KOPT-K1 (cell line): Measurements from ENCODE around the gene CSTPP1.

Experiments
- H3K27ac ChIP-seq: fragments of 200-600 bp; sonication (generic); 2 replicates; pipeline ENCODE4 v1.5.1; 2016; ENCODE audit warnings: antibody characterized with exemption, mild to moderate bottlenecking, low read depth, low read length; ENCODE audit not compliant: poor library complexity, severe bottlenecking
- H3K36me3 ChIP-seq: fragments of 200-600 bp; sonication (generic); 2 replicates; pipeline ENCODE4 v1.5.1; 2017; ENCODE audit warnings: antibody characterized with exemption, mild to moderate bottlenecking, low read length, moderate library complexity; ENCODE audit not compliant: insufficient read depth
- H3K9me3 ChIP-seq: fragments of 200-600 bp; sonication (generic); 2 replicates; pipeline ENCODE4 v1.5.1; 2017; ENCODE audit warnings: antibody characterized with exemption, low read length, mild to moderate bottlenecking; ENCODE audit not compliant: insufficient read depth, poor library complexity, severe bottlenecking

The CSTPP1 gene

DNA sequence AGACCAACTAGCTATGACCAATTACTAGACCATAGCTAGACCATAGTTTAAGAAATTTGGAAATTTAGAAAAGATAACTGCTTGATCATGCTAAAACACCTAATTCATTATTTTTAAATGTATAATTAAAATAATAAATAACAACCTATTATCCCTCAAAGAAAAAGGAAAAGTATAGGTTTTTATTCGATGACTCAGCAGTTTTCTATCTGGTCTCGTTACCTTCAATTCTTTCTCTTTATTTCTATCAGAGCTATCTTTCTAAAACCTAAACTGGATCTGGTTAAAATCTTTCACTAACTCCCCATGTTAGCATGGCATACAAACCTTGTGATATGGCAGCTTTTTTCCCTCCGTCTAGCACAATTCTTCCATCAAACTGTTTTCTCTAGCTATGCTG, 27.3 kb downstream of the CSTPP1 start:
- no peak overlapping the region for H3K27ac ChIP-seq
- H3K36me3 ChIP-seq = peaks cover 7% of the 10 kb centered on the region; the same call in 1 of the 2 replicates
- H3K9me3 ChIP-seq = peaks cover 23% of the 10 kb centered on the region

DNA sequence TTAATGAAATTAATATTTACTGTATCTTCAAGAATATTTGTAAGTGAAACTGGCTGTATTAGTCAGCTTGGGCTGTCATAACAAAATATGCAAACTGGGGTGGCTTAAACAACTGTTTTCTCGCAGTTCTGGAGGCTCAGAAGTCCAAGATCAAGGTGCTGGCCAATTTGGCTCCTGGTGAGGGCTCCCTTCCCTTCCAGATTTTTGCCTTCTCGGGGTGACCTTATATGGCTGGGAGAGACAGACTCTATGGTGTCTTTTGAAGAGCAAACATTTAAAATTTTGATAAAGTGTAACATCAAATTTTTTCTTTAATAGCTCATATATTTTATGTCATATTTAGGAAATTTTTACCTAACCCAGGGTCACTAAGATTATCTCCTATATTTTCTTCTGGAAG, 30.2 kb downstream of the CSTPP1 start:
- H3K27ac ChIP-seq = no peak overlapping the region
- no peaks in the 10 kb centered on the region for H3K36me3 ChIP-seq
- no peaks in the 10 kb centered on the region for H3K9me3 ChIP-seq

DNA sequence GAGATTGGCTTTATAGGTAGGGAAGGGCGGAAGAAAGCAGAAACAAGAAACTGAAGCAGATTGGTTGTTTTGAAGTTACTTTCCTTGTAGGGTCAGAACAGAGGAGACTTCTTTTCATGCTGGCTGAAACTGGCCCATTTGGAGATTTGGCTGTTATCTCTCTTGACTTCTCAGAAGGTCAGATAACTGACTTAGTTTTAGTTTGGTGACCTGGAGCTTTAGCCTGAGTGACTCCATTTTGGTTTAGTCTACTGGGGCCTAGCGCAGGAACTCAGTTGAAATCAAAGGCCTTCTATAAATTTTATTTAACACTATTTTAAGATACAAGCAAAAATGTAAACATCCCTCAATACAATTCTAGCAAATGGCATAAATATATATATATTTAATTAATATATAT, 31.4 kb downstream of the CSTPP1 start:
- H3K9me3 ChIP-seq = no peaks in the 10 kb centered on the region
- no peak overlapping the region for H3K27ac ChIP-seq
- no peaks in the 10 kb centered on the region for H3K36me3 ChIP-seq

DNA sequence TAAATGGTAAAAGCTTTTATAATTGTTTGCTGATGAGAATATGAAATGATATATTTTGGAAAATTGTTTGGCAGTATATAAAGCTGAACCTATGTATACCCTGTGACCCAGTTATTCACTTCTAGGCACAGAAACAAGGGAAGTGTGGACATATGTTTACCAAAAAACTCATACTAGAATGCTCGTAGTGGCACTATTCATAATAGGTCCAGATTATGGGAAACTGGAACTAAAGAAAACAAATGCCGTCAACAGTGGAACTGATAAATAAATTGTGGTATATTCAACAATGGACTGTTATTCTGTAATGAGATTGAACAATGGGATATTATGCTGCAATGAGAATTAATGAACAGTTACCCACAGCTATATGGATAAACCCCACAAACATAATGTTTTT, 32.8 kb downstream of the CSTPP1 start:
- no peaks in the 10 kb centered on the region for H3K36me3 ChIP-seq
- no peaks in the 10 kb centered on the region for H3K9me3 ChIP-seq
- H3K27ac ChIP-seq = no peak overlapping the region

DNA sequence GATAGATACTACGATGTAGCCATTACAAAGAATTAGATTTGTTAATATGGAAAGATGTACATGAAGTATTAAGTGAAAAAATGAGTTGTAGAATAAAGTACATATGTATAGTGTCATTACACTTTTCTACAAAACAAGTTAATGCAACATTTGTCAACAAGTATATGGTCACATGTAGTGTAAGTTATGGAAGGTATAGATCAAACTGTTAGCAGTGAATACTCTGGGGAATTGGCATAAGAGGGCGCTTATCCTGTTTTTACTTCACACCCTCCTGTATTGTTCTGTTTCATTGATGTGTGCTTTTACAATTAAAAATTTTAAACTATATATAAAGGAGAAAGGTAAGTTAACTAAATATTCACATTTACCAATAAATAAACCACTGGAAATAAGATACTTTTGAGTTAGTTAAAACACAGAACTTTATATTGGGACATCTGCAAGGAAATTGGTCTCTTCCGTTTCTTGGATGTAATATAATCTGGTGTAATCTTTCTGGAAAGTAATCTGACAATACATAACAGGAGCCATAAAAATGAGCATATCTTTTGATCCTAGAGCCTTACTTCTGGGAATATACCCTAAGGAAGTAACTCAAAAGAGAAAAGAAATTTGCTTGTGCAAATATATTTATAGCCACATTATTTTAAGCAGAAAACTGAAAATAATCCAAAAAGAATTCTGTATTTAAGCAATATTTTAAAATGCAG, 34.5 kb downstream of the CSTPP1 start:
- H3K27ac ChIP-seq = no peak overlapping the region
- no peaks in the 10 kb centered on the region for H3K9me3 ChIP-seq
- no peaks in the 10 kb centered on the region for H3K36me3 ChIP-seq

DNA sequence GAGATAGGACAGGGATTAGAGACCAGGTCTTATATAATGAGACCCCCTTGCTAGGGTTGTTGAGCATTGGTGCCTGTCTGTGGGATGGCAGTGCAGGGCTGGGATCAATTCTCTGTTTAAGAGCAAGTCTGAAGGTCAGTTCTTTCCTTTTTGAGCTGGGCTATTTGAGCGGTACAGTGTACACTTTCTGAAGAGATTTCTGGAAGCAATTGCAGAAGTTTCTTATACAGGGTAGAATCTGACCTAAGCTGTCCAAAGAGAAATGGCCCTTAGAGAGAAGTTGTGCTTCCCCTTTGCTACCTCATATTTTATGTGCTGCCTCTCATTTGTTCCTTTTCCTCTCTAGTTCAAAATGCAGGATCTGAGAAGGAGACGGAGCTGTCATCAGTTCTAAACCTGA, 35.8 kb downstream of the CSTPP1 start:
- Histone ChIP-seq H3K27ac (no peak overlapping the region), H3K36me3 (no peaks in the 10 kb centered on the region), H3K9me3 (no peaks in the 10 kb centered on the region)

DNA sequence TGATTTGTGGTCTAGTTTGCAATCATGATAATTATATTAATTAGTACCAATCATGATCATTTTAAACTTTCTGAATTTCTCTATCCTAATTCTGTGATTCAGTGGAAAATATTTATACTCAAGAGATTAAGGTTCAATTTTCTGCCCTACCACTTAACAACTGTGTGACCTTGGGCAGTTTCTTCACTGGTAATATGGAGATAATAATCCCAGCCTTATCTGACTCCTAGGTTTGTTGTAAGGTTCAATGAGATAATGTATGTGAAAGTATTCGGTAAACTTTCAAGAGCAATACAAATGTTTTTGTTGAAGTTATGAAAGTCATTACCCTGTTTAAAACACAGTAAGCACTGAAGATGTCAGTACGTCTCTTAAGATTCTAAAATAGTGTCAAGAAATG, 36.3 kb downstream of the CSTPP1 start:
- Histone ChIP-seq H3K27ac (no peak overlapping the region), H3K36me3 (no peaks in the 10 kb centered on the region), H3K9me3 (no peaks in the 10 kb centered on the region)

DNA sequence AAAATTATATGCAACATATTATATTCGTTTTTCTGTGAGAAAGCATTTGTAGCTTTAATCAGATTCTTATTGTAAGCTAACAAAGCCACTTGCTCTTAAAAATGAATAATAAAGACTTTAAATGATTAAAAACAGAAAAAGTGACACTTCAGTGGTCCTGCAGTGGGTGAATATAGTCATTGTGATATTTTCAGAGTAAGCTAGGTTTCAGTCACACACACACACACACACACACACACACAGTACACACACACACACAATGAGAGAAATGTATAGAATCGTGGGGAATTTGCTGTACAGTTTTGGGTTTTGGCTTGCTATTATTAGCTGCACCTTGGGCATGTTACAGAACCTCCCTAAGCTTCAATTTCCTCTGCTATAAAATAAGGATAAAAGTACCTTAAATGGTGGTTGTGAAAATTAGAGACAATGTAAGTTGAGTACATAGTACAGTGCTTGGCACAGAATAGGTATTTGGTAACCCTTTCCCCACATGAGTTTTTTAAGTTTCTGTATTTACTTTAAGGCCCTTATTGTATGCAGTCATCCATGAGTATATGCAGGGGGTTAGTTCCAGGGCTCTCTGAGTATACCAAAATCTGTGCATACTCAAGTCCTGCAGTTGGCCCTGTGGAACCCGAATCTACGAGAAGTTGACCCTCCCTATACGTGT, 39.8 kb downstream of the CSTPP1 start:
- Histone ChIP-seq H3K9me3 (no peaks in the 10 kb centered on the region), H3K36me3 (no peaks in the 10 kb centered on the region), H3K27ac (no peak overlapping the region)

DNA sequence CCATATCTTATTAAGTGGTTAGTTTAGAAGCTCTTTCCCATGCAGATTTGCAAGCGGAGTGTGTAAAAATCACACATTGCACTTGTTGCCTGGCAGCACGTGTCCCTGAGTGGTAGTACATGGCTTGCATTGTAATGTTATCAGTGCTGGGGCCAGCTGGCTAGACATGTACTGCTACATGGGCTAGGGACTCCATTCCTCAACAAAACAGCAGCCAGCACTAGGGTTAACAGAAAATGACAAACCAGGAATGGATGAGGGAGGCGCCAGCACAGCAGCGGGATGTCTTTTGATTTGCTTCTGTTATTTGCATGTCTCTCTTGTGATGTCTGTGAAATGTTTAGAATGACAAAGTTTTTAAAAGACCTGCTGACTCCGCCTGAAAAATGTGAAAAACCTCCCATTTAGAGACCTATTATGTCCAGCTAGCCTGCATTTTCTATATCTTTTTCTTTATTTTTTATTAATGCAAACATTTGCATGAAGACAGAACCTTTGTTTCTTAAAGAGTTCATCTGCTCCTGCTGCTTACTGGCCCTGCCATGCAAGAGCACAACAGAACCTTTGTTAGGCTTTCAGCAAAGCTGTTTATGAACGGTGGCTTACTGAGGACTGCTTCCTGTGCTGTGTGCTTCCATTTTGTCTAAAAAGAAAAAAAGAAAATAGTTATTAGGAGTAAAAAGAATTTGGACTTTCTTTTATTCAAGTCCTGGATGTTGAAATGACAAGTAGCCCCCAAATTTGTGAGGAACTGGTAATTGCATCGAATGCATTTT, 40.7 kb downstream of the CSTPP1 start:
- Histone ChIP-seq H3K36me3 (no peaks in the 10 kb centered on the region), H3K27ac (no peak overlapping the region), H3K9me3 (no peaks in the 10 kb centered on the region)

DNA sequence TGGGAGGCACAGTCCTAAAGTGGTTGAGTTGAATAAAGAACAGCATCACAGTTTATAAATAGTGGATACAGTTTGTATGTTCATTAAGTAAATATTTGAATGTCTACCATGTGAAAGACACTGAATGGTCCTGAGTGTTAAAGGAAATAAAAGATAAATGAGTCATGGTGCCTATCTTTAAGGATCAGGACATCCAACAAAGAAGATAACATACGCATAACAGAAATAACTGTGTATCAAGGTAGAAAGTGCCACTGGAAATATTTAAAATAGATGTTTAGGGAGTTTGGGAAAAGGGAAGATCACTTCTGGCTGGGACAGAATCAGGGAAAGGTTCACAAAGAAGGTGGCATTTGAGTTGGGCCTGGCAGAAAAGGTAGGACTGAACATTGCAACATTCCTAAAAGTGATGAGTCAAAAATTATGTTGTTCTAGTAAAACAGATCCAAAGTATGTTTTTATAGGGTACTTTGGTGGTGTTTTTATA, 41.5 kb downstream of the CSTPP1 start:
- no peaks in the 10 kb centered on the region for H3K9me3 ChIP-seq
- H3K27ac ChIP-seq = no peak overlapping the region
- H3K36me3 ChIP-seq = no peaks in the 10 kb centered on the region

DNA sequence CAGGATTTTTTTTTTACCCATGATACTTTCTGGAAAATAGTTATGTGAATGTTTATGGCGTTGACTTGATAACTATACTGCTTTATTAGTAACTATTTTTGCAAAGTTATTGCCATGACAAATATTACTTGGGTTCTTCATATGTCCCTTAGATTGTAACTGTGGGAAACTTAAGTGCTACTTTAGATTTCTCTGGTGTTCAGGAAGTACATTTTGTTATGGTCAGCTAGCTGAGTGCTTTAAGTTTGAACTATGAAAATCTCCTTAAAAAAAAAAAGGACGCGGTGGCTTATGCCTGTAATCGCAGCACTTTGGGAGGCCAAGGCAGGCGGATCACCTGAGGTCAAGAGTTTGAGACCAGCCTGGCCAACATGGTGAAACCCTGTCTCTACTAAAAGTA, 42.8 kb downstream of the CSTPP1 start:
- H3K36me3 ChIP-seq = no peaks in the 10 kb centered on the region

DNA sequence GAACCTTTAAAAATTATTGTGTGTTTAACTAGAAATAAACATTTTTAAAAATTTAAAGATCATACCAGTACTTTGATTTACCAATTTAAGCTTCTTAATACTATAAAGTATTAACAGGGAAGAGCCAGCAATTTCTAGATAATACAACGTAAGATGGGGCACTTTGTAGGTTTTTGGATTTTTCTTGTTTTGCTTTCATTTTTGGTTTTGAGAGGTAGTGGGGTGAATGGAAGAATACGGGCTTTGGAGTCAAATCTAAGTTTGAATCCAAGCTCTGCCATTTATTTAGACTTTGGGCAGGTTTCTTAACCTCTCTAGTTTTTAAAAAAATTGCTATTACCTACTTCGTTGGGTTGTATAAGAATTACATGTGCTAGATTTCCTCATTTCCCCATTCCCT, 44.9 kb downstream of the CSTPP1 start:
- Histone ChIP-seq H3K36me3 (no peaks in the 10 kb centered on the region), H3K27ac (peak overlapping the region; percentile 43), H3K9me3 (no peaks in the 10 kb centered on the region)

More for the DNA sequence above, 42.8 kb downstream of the CSTPP1 start:
- H3K27ac ChIP-seq = no peak overlapping the region
- H3K9me3 ChIP-seq = no peaks in the 10 kb centered on the region

DNA sequence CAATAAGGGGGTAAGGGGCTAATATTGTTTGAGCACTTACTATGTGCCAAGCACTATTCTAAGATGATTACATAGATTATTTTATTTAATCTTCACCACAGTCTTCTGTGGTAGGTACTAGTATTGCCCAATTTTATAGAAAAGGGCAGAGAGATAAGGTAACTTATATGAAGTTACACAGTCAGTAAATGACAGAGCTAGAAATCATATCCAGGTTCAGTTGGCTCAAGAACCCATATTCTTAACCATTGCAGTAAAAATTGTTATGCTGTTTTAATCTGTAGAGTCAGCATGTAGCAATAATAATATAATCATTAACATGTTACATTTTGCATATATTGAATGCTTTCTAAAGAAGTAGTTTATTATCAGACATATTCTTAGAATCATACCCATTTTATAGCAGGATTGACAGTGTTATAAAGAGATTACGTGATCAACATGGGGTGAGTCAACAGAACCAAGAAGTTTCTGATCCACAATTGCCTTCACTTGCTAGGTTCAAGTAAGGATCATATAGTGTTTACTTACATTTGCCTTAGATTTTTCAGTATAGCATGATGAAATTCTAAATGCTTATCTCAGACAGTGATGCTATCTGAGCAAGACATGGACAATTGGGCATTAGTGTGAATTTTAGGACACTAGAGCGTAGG, 46.4 kb downstream of the CSTPP1 start:
- Histone ChIP-seq H3K36me3 (0 out of 2 replicates have a peak, but pooled peaks cover 5% of the 10 kb centered on the region), H3K27ac (no peak overlapping the region), H3K9me3 (no peaks in the 10 kb centered on the region)

DNA sequence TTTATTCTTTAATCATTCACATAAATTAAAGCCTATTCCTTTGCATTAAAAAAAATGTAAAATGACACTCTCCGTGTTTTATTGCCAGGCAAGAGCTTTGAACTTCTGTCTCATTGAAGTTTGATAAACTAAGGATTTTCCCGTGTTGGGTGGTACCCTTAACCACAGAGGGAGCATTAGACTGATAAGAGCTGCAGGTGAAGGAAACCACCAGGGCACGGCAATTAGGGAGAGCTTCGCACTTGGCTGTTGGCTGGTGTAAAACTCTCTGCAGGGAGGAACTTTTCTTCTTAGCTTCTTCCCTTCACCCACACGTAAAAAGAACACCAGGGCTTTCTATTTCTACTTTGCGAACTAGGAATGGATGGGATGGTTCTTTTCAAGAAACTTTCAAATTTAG, 47.0 kb downstream of the CSTPP1 start:
- Histone ChIP-seq H3K9me3 (no peaks in the 10 kb centered on the region), H3K36me3 (0 out of 2 replicates have a peak, but pooled peaks cover 5% of the 10 kb centered on the region), H3K27ac (no peak overlapping the region)

DNA sequence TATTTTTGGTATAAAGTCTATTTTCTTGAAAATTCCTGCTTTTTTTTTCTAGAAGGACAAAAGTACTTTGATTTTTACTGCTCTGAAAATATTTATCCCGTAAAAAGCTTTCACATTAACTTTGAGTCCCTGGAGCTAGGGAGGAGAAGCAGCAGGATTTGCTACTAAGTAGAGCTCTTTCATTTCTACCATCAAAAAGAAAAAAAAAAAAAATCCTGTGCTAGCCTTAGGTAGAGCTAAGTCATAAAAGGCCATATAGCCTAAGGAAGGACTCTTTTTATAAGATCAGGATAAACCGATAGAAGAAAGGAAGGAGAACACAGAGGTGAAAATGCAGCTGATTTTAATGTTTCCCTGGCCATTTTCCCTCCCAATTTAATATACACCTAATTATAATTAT, 48.0 kb downstream of the CSTPP1 start:
- no peaks in the 10 kb centered on the region for H3K9me3 ChIP-seq
- 0 out of 2 replicates have a peak, but pooled peaks cover 5% of the 10 kb centered on the region for H3K36me3 ChIP-seq
- H3K27ac ChIP-seq = no peak overlapping the region
